DMS153 (cell line): ENCODE measurements around the gene MORN3.
A peak's percentile ranks its signal among the peaks of the same experiment; 100 is the strongest.
"Not testable (repeated sequence)": the region's sequence is repeated elsewhere in the genome, so short reads cannot be mapped to it uniquely, and the experiment has no call there.

Experiments
- DNase-seq: peaks from one replicate; lab custom pipeline; 2025; lab: John Stamatoyannopoulos, UW

Gene MORN3

GRCh38 chr12:121689430-121689829 lies 20.0 kb upstream of the MORN3 start:
- DNase-seq: no peak

GRCh38 chr12:121688966-121689365 lies 19.5 kb upstream of the MORN3 start:
- DNase-seq: no peak

DNA sequence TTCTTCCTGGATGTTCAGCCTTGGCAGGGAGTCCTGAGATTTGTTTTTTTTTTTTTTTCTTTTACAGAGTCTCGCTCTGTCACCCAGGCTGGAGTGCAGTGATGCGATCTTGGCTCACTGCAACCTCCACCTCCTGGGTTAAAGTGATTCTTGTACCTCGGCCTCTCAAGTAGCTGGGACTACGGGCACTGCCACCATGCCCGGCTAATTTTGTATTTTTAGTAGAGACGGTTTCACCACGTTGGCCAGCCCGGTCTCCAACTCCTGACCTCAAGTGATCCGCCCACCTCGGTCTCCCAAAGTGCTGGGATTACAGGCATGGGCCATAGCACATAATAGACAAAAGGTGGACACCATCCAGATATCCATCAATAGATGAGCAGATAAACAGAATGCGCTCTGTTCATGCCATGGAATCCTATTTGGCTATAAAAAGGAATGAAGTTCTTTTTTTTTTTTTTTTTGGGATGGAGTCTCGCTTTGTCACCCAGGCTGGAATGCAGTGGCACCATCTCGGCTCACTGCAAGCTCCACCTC lies 10.3 kb upstream of the MORN3 start:
- DNase-seq: not testable (repeated sequence)

DNA sequence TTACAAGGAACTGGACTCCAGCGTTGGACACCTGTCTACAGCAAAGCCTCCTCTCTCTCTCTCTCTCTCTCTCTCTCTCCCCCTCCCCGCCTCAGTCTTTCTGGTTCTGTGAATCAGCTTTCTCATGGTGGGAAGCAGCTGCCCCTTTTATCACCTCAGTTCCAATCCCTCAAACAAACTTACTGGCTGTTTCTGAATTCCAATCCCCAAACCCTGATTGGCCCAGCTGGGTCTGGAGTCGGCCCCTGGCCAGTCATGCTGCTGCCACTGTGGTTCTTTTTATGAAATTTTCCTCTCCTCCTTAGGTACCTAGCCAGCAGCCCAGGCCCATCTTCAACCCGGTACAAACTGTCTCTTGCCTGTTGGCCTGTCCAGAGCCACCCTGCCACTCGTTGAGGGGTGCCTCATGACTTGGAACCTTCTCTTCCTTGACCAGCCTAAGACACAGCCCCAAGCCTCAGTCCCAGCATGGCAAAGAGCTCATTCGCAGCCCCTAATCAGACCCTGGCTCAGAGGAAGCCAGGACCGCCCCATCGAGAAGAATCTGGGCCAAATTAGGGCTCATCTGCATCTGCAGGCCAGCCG lies 9.4 kb upstream of the MORN3 start:
- DNase-seq: no peak

DNA sequence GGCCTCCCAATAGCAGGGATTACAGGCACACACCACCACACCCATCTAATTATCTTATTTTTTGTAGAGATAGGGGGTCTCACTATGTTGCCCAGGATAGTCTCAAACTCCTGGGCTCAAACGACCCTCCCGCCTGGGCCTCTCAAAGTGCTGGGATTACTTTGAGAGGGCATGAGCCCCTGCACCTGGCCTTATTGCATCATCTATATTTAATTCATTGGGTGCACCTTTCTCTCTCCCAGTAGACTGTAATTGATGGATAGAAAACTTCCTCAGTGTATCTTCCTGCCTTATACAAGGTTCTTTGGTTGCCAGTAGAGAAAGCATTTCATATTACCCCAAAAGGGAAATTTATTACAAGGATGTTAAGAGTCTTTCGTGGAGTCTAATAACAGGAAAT lies 8.9 kb upstream of the MORN3 start:
- DNase-seq: no peak

GRCh38 chr12:121676190-121676589 lies 6.7 kb upstream of the MORN3 start:
- no peak for DNase-seq

DNA sequence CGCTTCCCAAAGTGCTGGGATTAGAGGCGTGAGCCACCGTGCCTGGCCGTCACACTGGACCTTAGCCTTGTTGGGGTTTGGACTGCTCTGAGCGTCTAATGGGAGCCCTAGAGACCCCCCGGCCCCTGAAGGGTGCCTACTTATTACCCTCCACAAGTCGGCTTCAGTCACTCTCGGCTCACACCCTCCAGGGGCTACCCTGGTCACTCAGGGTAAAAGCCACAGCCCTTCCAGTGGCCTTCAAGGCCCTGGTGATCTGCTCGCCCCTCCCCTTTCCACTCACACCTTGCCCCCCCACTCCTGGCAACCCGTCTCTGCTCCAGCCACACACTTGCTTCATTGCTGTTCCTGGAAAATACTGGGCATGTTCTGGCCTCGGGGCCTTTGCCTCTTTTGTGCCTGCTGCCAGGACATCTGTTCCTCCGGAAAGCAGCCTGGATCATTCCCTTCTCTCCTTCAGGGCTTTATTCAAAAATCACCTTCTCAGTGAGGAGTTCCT lies 3.6 kb upstream of the MORN3 start:
- peak; percentile 13 for DNase-seq

DNA sequence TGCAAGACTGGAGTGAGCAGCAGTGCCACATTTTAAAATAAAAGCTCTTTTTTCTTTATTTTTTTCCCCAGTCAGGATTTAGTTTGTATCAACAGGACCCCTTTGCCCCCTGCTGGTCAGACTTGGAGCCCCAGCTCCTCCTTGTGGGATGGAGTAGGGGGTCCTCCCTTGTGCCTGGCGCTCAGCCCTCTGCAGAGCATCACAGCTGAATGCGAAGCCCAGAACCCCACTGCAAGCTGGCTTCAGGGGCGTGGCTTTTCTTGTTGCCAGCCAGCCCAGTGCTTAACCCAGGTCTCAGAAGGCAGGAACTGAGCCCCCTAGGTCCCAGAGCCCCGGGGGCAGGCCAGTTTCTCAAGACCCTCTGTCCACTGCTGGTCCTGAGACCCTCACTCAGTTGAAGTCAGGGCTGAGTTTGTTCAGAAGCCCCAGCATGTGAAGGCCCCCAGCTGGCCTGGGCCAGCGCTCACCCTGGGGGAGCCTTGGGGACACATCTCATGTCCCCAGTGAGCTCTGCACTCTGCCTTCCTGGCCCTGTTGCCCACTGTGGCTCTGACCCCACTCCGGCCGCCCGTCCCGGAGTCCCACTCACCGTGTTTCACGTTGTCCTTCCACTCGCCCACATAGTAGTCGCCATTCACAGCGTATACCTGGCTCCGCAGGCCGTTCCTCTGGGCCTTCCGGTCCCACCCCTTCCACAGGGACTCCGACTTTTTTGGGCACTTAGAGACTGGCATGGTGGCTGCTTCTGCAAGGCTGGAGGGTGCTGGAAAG lies 519 bp downstream of the MORN3 start:
- no peak for DNase-seq

GRCh38 chr12:121666829-121667228 lies 2.6 kb downstream of the MORN3 start:
- not testable (repeated sequence) for DNase-seq

DNA sequence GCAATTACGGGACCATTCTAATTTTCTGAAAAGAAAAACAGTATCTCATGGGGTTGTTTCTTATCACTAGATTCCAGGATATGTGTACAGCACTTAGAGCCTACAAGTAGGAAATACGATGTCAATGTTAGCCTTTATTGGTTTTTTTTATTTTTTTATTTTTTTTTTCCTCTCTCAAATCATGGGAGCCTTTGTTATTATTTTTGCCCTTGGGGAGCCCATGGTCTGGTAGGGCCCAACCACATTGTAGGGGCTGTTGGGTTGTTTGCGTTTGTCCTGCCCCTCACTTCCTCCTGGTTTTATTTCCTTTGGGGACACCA lies 5.9 kb downstream of the MORN3 start:
- DNase-seq: no peak

DNA sequence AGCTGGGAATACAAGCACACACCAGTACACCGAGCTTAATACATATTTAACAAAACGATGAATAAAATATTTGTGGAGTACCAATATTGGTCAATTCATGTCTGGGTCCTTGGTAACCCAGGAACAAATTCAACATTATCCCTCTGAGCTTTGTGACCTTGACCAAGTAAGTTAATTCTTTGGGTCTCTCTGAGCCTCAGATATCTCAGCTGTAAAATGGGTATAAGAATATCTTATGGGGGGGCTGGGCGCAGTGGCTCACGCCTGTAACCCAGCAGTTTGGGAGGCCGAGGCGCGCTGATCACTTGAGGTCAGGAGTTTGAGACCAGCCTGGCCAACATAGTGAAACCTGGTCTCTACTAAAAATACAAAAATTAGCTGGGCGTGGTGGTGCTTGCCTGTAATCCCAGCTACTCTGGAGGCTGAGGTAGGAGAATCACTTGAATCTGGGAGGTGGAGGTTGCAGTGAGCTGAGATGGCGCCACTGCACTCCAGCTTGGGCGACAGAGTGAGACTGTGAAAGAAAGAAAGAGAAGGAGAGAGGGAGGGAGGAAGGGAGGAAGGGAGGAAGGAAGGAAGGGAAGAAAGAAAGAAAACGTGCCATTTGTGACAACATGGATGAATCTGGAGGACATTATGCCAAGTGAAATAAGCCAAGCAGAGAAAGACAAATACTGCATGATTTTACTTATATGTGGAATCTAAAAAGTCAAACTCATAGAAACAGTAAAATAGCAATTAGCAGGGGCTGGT lies 7.9 kb downstream of the MORN3 start:
- not testable (repeated sequence) for DNase-seq

- DNase-seq: no peak
Measured at GRCh38 chr12:121657305-121658008, 12.0 kb downstream of the MORN3 start.

- no peak for DNase-seq
Measured at GRCh38 chr12:121656122-121656521, 13.3 kb downstream of the MORN3 start.

DNA sequence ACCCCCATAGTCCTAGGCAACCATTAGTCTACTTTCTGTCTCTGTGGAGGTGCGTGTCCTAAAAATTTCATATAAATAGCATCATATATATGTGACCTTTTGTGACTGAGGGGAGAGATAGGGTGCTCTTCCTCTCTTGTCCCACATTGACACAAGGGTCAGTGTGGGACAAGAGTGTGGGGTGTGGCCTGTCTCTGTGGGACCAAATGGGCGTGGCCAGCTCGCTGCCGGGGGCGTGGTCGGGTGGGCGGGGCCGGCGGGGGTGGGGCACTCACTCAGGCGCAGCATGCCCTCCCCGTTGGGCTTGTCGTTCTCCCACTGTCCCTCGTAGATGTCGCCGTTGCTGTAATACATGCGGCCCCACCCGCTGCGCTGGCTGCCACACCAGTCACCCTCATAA lies 15.5 kb downstream of the MORN3 start:
- DNase-seq: no peak

GRCh38 chr12:121652767-121653497 lies 16.5 kb downstream of the MORN3 start:
- no peak for DNase-seq

GRCh38 chr12:121651320-121651719 lies 18.1 kb downstream of the MORN3 start:
- DNase-seq: no peak

DNA sequence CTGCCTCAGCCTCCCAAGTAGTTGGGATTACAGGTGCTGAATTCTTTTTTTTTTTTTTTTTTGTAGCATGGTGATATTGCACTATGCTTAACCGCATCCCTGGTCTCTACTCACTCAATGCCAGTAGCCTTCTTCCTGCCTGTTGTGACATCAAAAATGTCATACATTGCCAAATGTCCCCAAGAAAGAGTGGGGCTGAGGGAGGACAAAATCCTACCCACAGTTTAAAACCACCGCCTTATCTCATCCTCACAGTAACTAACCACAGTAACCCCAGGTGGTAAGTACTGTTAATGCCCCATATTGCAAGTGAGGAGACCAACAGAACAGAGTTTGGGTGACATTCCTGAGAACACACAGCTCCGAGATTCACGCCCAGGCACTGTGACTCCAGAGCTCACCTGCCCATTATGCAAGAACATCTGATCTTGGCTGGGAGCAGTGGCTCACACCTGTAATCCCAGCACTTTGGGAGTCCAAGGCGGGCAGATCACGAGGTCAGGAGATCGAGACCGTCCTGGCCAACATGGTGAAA lies 19.6 kb downstream of the MORN3 start:
- DNase-seq: no peak

DNA sequence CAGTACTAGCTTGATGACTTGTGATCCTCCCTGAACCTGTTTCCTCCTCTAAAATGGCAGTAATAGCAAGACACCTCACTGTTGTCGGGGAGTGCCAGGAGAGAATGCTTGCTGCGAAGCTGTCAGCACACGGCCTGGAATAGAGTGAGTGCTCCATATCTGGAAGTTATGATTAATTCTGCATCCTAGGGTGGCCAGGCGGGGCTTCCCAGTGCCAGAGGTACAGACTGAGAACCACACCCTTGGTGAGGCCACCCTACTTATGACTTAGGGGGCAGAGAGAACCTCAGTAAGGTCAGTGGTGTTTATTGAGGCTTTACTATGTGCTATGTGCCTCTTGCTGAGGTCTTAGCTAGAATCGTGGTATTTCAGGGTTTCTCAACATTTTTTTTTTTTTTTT lies 20.1 kb downstream of the MORN3 start:
- no peak for DNase-seq

DNA sequence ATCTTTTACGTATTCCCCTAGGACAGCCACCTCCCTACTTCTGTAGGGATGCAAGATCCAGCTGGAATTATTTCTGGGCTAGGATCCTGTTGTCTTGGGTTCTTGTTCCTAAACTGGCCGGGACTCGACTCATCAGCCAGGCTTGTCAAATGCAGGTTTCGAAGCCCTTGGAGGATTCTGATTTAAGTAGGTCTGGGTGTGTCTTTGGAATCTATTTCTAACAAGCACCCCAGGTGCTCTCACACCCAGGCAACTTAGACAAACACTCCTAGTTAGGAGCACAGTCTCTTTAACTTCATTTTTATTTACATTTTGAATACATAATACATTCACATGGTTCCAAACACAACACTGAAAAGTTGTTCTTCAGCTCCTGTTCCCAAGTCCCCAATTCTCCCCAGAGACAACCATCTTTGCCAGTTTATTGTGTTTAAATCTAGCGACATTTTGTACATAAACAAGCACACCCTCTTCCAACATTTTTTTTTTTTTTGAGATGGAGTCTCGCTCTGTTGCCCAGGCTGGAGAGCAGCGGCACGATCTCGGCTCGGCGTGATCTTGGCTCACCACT lies 20.9 kb downstream of the MORN3 start:
- DNase-seq: peak; percentile 36

DNA sequence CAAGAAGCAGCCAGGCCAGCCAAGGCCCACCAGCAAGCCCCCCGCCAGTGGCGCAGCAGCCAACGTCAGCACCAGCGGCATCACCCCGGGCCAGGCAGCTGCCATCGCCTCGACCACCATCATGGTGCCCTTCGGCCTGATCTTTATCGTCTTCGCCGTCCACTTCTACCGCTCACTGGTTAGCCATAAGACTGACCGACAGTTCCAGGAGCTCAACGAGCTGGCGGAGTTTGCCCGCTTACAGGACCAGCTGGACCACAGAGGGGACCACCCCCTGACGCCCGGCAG lies 28.2 kb downstream of the MORN3 start:
- no peak for DNase-seq
